ENCODE measurements around the gene SELENOF.
"Not testable (repeated sequence)": the region's sequence is repeated elsewhere in the genome, so short reads cannot be mapped to it uniquely, and the experiment has no call there.

Gene SELENOF

DNA sequence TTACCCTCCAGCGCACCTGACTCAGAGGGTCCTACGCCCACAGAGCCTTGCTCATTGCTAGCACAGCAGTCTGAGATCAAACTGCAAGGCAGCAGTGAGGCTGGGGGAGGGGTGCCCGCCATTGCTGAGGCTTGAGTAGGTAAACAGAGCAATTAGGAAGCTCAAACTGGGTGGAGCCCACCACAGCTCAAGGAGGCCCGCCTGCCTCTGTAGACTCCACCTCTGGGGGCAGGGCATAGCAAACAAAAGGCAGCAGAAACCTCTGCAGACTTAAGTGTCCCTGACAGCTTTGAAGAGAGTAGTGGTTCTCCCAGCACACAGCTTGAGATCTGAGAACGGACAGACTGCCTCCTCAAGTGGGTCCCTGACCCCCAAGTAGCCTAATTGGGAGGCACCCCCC is 99.8 kb downstream of the SELENOF start:
- DNase-seq (ENCODE audit: low read depth), result not testable (repeated sequence)
